Measurements from ENCODE around the gene PTPRN2. TPM values are rescaled to one million over a fixed set of nuclear protein-coding genes. Genes with fewer than 3 reads are reported as not detected.
"Not testable (repeated sequence)": the region's sequence is repeated elsewhere in the genome, so short reads cannot be mapped to it uniquely, and the experiment has no call there.

PTPRN2 gene
- polyA plus RNA-seq, 3 donors from 2014 or later = 1.9 to 3.7 (median 2.2) TPM

DNA sequence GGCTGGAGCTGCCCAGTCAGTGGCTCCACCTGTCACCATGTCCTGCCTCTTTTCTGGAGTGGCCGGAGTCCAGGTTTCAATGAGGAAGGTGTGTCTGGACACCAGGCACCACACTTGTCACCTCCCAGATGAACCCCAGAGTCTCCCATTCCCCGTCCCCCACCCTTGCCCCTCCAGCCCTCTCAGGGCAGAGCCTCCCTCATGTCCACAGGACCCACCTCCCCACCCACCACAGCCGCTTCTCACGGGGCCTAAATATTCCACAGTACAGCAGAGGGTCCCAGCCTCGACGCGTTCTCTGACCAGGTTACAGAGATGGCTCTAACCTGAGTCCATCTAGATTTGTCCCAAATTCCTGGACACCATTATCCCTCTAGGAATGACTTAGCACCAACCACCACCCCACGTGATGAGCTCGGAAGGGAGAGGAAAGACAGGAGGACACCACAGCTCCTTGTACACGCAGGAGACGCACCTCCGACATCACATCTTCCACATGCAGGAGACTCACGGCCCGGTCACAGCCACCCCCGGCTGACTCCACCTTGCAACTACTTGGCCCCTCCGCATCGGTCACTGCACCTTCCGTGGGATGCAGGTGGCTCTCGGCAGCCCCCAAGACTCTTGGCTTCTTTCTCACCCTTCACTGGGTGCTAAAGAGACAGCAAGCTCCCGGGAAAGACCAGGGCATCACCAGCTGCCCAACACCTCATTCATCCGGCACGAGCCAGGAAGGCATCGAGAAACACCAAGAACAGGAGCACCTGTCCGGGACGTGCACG is 690.7 kb downstream of the PTPRN2 start:
- peaks cover 0 to 7% (median 0%) of the 10 kb centered on the region in 3 donors for H3K27me3 Mint-ChIP-seq (ENCODE audit: low read depth in 3 of 3)
- peaks cover 0 to 5% (median 2%) of the 10 kb centered on the region in 6 donors for H3K9me3 Mint-ChIP-seq
- H3K4me3 Mint-ChIP-seq = no peak overlapping the region
- no peak for DNase-seq
- no peak overlapping the region for H3K27ac Mint-ChIP-seq
- H3K4me1 Mint-ChIP-seq = peaks cover 4 to 20% of the 10 kb centered on the region in 2 donors
- H3K36me3 Mint-ChIP-seq = no peaks in the 10 kb centered on the region

DNA sequence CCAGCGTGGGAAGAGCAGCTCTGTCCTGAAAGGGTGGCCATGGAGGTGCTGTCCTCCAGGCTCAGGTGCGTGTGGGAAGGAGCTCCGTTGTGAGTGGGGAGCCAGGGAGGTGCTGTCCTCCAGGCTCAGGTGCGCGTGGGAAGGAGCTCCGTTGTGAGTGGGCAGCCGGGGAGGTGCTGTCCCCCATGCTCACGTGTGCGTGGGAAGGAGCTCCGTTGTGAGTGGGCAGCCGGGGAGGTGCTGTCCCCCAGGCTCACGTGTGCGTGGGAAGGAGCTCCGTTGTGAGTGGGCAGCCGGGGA is 691.3 kb downstream of the PTPRN2 start:
- not testable (repeated sequence) for H3K27ac Mint-ChIP-seq; H3K27me3 Mint-ChIP-seq (ENCODE audit: low read depth in 3 of 3); H3K4me3 Mint-ChIP-seq

DNA sequence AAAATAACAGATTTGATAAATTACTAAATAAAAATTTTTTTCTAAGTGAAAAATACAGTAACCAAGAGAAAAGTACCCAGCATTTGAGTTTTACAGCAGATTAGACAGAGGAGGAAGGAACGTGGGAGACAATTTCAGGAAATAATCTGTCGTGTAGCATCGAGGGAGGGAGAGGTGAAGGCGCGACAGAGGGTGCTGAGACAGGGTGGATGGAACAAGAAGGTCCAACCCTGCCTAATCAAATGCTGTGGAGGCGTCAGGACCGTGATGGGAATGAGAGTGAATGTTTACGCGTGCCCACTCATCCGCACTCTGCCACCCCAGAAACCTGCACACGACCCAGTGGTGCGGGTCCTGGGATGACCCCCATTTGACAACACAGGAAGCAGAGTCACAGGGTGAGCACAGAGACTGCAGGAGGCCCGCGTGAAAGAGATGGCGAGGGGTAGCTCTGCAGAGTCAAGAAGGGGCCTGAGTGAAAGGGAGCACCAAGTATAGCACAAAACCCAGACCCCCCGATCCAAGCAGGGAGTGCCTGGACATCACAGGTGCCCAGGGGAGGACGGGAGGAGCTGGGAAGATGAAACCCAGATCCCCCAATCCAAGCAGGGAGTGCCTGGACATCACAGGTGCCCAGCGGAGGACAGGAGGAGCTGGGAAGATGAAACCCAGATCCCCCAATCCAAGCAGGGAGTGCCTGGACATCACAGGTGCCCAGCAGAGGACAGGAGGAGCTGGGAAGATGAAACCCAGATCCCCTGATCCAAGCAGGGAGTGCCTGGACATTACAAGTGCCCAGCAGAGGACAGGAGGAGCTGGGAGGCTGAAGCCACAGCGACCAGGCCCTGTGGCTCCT is 691.9 kb downstream of the PTPRN2 start:
- H3K36me3 Mint-ChIP-seq = no peaks in the 10 kb centered on the region
- DNase-seq = no peak
- H3K27ac Mint-ChIP-seq = peak overlapping the region in 1 of 6 donors; percentile 40
- no peak overlapping the region for H3K4me3 Mint-ChIP-seq
- peaks cover 0 to 7% (median 0%) of the 10 kb centered on the region in 3 donors for H3K27me3 Mint-ChIP-seq (ENCODE audit: low read depth in 3 of 3)
- peaks cover 0 to 5% (median 2%) of the 10 kb centered on the region in 6 donors for H3K9me3 Mint-ChIP-seq
- H3K4me1 Mint-ChIP-seq = peaks cover 8 to 20% of the 10 kb centered on the region in 2 donors

More for the DNA sequence above, 691.3 kb downstream of the PTPRN2 start:
- not testable (repeated sequence) for H3K36me3 Mint-ChIP-seq, H3K9me3 Mint-ChIP-seq, DNase-seq
- peaks cover 4 to 20% of the 10 kb centered on the region in 2 donors for H3K4me1 Mint-ChIP-seq

DNA sequence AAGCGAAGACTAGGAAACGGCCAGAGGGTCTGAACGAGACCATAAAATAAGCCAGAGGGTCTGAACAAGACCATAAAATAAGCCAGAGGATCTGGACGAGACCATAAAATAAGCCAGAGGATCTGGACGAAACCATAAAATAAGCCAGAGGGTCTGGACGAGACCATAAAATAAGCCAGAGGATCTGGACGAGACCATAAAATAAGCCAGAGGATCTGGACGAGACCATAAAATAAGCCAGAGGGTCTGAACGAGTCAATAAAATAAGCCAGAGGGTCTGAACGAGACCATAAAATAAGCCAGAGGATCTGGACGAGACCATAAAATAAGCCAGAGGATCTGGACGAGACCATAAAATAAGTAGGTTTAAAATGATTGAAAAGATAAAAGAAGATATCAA is 692.5 kb downstream of the PTPRN2 start:
- H3K27ac Mint-ChIP-seq = peak overlapping the region in 3 of 6 donors; percentile 40 to 75 (median 49)
- not testable (repeated sequence) for H3K9me3 Mint-ChIP-seq, H3K4me3 Mint-ChIP-seq

DNA sequence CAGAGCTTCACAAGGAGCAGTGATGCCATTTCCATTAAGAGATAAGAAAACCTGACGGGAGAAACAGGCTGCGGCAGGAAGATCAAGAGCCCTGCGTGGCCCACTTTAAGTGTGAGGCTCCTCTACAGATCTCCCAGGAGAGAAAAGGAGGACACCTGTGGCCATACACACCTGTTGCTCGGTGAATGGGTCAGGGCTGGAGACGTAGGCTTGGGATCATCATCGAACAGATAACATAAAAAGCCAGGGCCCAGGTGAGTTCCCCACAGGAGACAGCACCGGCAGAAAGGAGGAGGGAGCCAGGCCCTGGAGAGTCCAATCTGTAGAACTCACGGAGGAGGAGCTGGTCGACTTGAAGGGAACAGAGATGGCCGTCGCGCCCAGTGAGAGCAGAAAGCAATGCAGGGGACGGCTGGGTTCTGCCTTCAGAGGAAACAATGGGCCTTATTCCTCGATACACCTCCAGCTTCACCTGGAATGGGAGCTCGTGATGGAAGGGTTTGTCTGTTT is 694.0 kb downstream of the PTPRN2 start:
- H3K27ac Mint-ChIP-seq = peak overlapping the region in 3 of 6 donors; percentile 79 to 87 (median 83)
- no peaks in the 10 kb centered on the region for H3K36me3 Mint-ChIP-seq
- H3K4me3 Mint-ChIP-seq = no peak overlapping the region
- DNase-seq = no peak
- H3K4me1 Mint-ChIP-seq = peaks cover 11 to 20% of the 10 kb centered on the region in 2 donors
- peaks cover 0 to 5% (median 2%) of the 10 kb centered on the region in 6 donors for H3K9me3 Mint-ChIP-seq
- peaks cover 0 to 7% (median 0%) of the 10 kb centered on the region in 3 donors for H3K27me3 Mint-ChIP-seq (ENCODE audit: low read depth in 3 of 3)

More for the DNA sequence above, 692.5 kb downstream of the PTPRN2 start:
- peaks cover 11 to 20% of the 10 kb centered on the region in 2 donors for H3K4me1 Mint-ChIP-seq
- H3K36me3 Mint-ChIP-seq; DNase-seq; H3K27me3 Mint-ChIP-seq (ENCODE audit: low read depth in 3 of 3): not testable (repeated sequence)

DNA sequence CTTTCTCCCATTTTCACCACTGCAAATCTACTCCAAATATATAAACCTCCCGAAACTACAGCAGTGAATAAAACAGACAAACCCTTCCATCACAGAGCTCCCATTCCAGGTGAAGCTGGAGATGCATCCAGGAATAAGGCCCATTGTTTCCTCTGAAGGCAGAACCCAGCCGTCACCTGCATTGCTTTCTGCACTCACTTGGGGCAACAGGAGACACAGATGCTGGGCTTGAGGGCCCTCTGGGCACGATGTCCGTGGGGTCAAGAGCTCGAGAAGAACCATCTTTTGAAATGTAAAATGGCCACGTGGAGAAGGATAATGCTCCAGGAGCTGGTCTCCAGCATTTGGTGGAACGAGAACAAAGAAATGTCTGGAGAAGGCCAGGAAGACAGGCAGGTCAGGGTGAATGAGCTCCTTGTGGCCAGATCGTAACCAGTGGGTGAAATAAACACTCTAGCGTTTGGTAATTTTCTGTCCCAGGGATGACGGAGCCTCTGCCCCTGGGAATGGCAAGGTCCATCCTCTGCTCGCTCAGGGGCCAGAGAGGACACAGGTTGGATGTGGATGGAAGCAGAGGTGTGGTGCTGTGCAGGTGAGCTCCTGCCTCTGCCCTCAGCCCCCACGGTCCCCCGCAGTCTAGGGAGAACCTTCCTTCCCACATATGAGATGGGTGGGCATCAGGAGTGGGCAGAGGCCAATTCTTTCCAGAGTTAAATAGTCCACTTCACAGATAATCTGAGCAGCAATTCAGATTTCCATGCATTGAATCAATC is 694.7 kb downstream of the PTPRN2 start:
- Mint-ChIP-seq H3K27me3 (ENCODE audit: low read depth in 3 of 3) (peaks cover 0 to 3% (median 2%) of the 10 kb centered on the region in 3 donors), H3K4me3 (no peak overlapping the region), H3K36me3 (no peaks in the 10 kb centered on the region), H3K9me3 (peaks cover 0 to 5% (median 2%) of the 10 kb centered on the region in 6 donors), H3K27ac (peak overlapping the region in 3 of 6 donors; percentile 76 to 87 (median 79)), H3K4me1 (peaks cover 11 to 20% of the 10 kb centered on the region in 2 donors)
- no peak for DNase-seq

DNA sequence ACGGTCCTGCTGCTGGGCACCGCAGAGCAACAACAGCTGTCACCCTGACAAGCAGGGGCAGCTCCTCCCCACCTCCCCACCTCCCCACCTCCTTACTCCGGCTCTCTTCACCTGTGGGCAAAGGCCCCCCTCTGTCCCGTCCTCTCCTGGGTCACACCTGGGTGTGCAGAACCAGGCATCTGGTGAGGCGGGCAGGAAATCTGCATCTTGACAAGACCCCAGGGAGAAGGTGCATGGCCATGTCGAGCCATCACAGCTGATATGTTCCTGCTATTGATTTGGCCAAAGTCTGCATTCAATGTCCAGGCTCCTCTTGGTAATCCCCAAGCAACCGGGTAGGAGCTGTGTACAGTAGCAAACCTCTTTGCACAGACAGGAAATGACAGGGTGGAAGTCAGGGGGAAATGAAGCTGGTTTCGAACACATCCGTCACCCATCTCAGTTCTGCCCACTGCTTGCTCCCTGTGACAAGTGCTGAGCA is 696.7 kb downstream of the PTPRN2 start:
- H3K27me3 Mint-ChIP-seq (ENCODE audit: low read depth in 3 of 3) = peaks cover 0 to 3% (median 0%) of the 10 kb centered on the region in 3 donors
- no peak overlapping the region for H3K27ac Mint-ChIP-seq
- H3K9me3 Mint-ChIP-seq = peaks cover 0 to 5% (median 2%) of the 10 kb centered on the region in 6 donors
- no peaks in the 10 kb centered on the region for H3K36me3 Mint-ChIP-seq
- H3K4me3 Mint-ChIP-seq = no peak overlapping the region
- H3K4me1 Mint-ChIP-seq = peaks cover 11 to 20% of the 10 kb centered on the region in 2 donors
- DNase-seq = no peak

DNA sequence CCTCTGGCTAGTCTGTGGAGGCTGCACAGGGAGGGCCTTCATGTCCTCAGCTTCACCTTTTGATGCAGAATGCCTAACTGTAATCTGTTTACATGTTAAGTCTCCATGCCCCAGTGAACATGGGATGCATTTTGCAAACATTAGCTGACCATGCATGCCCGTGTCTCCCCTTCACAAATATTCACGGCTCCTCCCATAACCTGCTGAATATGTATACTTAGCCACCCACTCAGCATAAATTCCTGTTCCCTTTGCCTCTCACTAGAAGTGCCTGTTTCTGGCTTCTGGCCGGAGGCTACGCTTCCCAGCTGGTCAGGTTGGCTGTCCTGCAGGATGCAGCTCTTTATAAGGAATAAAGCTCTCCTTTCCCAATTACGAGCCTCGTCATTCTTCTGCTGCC is 698.1 kb downstream of the PTPRN2 start:
- Mint-ChIP-seq H3K4me3 (no peak overlapping the region), H3K27me3 (ENCODE audit: low read depth in 3 of 3) (peaks cover 0 to 3% (median 0%) of the 10 kb centered on the region in 3 donors), H3K36me3 (no peaks in the 10 kb centered on the region), H3K27ac (no peak overlapping the region), H3K4me1 (peaks cover 10 to 11% of the 10 kb centered on the region in 2 donors), H3K9me3 (peaks cover 0 to 2% (median 0%) of the 10 kb centered on the region in 6 donors)
- DNase-seq = no peak

DNA sequence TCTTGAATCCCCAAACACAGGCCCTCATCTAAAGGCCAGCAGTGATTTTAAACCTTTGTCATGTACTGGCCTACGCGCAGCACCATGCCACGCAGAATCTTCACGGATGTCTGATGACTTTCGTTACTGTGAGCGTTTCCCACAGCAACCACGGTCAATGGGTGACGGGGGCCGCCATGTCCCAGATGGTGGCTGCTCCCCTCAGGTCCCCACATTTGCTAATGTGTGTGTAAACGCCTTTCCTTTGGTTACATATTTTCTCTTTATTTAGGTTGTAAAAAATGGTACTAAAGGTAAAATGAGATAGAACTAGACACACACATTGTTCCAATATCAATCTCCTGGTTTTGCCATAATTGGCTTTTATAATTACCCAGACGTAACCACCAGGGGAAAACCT is 699.0 kb downstream of the PTPRN2 start:
- Mint-ChIP-seq H3K27ac (no peak overlapping the region), H3K4me3 (no peak overlapping the region), H3K27me3 (ENCODE audit: low read depth in 3 of 3) (peaks cover 0 to 3% (median 0%) of the 10 kb centered on the region in 3 donors), H3K4me1 (peaks cover 6 to 9% of the 10 kb centered on the region in 2 donors), H3K36me3 (no peaks in the 10 kb centered on the region), H3K9me3 (peaks cover 0 to under 1% (median 0%) of the 10 kb centered on the region in 6 donors)
- DNase-seq = no peak

DNA sequence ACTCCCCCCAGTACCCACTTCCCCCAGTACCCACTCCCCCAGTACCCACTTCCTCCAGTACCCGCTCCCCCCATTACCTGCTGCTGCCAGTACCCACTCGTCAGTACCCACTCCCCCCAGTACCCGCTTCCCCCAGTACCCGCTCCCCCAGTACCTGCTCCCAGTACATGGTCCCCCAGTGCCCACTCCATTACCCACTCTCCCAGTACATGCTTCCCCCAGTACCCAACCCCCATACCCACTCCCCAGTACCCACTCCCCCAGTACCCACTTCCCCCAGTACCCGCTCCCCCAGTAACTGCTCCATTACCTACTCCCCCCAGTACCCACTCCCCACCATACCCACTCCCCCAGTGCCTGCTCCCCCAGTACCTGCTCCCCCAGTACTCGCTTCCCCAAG is 700.2 kb downstream of the PTPRN2 start:
- H3K27me3 Mint-ChIP-seq (ENCODE audit: low read depth in 3 of 3) = peaks cover 0 to 3% (median 0%) of the 10 kb centered on the region in 3 donors
- peaks cover 0 to 7% of the 10 kb centered on the region in 2 donors for H3K4me1 Mint-ChIP-seq
- no peaks in the 10 kb centered on the region for H3K36me3 Mint-ChIP-seq
- no peak for DNase-seq
- H3K27ac Mint-ChIP-seq = no peak overlapping the region
- H3K4me3 Mint-ChIP-seq = no peak overlapping the region
- H3K9me3 Mint-ChIP-seq = no peaks in the 10 kb centered on the region

DNA sequence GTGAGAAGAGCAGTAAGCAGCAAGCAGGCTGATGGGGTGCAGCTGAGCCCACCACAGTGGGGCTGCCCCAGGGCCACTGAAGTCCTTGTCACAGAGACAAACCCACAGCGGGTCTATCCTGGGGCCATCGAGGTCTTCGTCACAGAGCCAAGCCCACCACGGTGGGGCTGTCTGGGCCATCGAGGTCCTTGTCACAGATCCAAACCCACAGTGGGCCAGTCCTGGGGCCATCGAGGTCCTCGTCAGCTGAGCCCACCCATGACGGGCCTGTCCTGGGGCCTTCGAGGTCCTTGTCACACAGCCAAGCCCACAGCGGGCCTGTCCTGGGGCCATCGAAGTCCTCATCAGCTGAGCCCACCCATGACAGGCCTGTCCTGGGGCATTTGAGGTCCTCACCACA is 700.9 kb downstream of the PTPRN2 start:
- H3K27me3 Mint-ChIP-seq (ENCODE audit: low read depth in 3 of 3) = peaks cover 0 to 3% (median 0%) of the 10 kb centered on the region in 3 donors
- no peak overlapping the region for H3K4me3 Mint-ChIP-seq
- no peaks in the 10 kb centered on the region for H3K36me3 Mint-ChIP-seq
- peaks cover 0 to 7% of the 10 kb centered on the region in 2 donors for H3K4me1 Mint-ChIP-seq
- DNase-seq = no peak
- H3K27ac Mint-ChIP-seq = no peak overlapping the region
- no peaks in the 10 kb centered on the region for H3K9me3 Mint-ChIP-seq

DNA sequence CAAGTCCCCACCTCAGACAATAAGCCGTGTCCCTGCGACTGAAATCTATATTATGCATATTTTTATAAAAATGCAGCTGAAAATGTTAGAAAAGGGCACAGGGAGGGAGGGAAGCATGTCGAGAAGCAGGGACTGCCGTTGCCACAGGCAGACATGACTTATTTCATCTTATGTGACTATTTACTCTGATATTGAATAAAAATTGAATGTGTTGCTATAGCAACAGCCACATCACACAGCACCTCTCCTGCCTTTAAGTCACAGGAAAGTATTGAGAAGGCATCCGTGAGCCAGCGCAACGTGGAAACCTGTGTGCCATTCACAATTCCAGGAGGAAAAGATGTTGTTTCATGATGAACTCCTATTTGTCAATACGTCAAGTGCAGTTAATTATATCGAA is 701.4 kb downstream of the PTPRN2 start:
- no peak overlapping the region for H3K4me3 Mint-ChIP-seq
- H3K27ac Mint-ChIP-seq = no peak overlapping the region
- H3K9me3 Mint-ChIP-seq = no peaks in the 10 kb centered on the region
- H3K27me3 Mint-ChIP-seq (ENCODE audit: low read depth in 3 of 3) = peaks cover 0 to 3% (median 0%) of the 10 kb centered on the region in 3 donors
- DNase-seq = no peak
- no peaks in the 10 kb centered on the region for H3K36me3 Mint-ChIP-seq
- peaks cover 0 to 6% of the 10 kb centered on the region in 2 donors for H3K4me1 Mint-ChIP-seq

DNA sequence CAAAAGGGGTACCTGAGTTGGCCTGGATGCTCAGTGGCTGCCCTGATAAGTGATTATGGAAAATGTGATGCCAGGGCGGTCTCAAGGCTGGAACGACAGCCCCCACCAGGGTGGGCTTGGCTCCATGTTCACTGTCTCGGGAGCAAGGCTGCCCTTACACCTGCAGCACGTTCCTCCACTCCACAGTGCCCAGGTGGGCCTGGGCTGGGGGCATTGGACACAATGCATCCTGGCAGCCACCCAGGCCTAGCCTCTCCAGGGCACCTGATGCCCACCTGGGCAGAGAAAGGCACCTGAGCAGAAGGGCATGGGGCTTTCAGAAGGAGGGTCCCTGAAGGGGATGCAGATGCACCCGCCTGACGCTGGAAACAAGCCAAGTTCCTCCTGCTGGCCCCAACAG is 702.5 kb downstream of the PTPRN2 start:
- Mint-ChIP-seq H3K27me3 (ENCODE audit: low read depth in 3 of 3) (peaks cover 0 to 3% (median 0%) of the 10 kb centered on the region in 3 donors), H3K36me3 (no peaks in the 10 kb centered on the region), H3K4me1 (no peaks in the 10 kb centered on the region), H3K4me3 (no peak overlapping the region), H3K9me3 (peaks cover 0 to 3% (median 0%) of the 10 kb centered on the region in 6 donors), H3K27ac (no peak overlapping the region)
- DNase-seq = no peak
